GM18502 (cell line): ENCODE results near the gene KIF3B.
"Not testable (repeated sequence)": the region's sequence is repeated elsewhere in the genome, so short reads cannot be mapped to it uniquely, and the experiment has no call there.

Source experiments
- ATAC-seq: cut with Tn5 transposase; IDR thresholded peaks from one replicate; pipeline ENCODE4 v1.9.1; 2021; ENCODE audit warnings: mild to moderate bottlenecking; ENCODE audit not compliant: unreplicated experiment, poor library complexity

Gene KIF3B

DNA sequence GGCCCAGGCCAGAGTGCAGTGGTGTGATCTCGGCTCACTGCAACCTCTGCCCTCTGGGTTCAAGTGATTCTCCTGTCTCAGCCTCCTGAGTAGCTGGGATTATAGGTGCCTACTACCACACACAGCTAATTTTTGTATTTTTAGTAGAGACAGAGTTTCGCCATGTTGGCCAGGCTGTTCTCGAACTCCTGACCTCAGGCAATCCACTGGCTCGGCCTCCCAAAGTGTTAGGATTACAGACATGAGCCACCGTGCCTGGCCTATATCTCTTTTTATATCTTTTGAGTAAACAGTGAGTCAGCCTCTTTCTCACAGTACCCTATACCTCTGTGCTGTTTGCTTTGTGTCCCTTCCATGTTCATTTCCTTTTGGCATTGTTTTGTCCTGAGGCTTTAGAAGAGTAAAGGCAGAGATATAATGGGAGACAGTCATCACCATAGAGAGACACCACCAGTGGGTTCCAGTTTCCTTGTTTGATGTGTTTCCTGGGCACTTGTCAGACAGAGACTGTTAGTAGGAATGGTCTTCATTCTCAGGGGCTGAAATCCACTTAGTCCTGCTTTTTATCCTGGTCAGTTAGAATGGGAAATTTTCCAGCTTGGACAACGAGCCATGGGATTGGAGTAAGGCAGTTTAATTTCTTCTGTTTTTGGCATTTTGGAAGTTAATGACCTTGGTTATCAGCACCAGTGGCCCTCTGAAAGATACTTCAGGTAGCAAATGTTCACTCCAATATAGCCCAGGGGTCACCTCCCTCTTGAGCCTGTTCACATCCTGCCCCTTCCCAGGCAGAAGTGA lies 48.5 kb downstream of the KIF3B start:
- no peak for ATAC-seq

DNA sequence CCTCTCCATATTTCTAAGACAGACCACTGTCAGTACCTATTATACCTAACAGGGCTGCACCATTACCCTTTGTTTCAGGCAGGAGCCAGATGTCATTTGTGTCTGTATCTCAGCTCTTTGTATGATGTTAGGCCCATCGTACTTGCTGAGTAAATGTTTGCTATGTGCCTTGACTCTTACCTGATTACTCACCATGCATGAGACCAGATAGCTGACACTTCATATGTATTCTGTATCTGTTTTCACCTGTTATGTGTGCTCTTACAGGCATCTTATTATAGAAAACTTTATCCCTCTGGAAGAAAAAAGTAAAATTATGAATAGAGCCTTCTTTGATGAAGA lies 49.0 kb downstream of the KIF3B start:
- ATAC-seq, result no peak

DNA sequence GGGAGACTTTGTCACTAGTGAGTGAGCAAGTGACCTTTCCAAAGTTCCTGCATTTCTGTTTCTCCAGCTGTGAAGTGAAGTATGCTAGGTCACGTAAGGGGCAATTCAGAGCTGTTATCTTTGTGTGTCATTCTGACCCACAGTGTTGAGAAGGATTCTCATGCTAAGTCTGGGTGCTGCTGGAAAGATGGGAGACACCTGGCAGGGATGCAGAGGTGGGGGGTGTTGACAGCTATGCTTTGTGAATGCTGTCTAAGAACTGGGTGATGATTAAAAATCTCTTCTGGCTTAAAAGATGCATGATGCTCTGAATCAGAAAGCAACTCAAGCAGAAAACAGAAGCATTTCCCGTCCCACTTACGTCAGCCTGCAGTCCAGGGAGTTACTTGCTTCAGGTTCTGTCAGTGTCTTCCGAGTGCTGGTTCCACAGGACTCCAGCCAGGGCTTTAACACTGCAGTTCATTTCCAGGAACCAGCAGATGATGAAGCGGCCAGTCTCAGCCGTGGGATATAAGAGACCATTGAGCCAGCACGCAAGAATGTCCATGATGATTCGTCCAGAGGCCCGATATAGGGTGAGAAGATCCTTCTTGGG lies 49.7 kb downstream of the KIF3B start:
- no peak for ATAC-seq

DNA sequence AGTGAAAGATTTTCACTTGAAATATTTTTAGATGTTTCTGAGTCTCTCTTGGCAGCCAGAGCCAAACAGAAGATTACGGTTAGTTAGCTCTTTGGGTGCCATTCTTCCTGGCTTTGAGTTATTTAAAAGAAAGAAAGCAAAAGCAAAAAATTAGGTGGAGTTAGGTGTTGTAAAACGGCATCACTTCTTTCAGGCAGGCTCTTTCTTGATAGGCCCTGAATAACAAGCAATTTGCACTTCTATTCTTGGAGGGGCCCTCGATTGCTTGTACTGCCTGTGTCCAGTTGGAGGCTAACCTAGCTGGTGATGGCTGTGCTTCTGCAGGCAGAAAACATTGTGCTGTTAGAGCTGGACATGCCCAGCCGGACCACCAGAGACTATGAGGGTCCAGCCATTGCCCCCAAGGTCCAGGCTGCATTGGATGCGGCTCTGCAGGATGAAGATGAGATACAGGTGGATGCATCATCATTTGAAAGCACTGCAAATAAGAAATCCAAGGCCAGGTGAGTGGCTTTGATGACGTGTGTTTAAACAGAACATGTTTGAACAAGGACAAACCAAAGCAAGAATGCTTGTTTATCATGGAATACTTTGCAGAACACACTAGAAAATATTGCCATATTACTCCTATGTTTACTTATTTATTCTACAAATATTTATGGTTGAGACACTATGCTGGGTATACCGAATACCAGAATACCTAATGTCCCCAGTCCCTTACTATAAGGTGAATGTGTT lies 52.5 kb downstream of the KIF3B start:
- no peak for ATAC-seq

DNA sequence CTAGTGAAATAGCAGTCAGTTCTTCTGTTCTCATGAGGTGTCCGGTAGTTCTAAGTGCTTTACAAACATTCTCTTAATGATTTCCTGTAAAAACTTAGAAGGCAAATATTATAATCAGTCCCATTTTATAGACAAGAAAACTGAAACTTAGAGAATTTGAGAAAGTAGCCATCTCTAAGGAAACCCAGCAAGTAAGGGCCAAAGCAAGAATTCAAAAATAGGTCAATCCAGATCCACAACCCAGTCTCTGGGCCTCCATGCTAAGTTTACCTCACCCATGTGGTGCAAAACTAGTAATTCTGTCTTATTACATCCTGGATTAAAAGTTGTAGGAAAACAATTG lies 53.1 kb downstream of the KIF3B start:
- ATAC-seq, result no peak

DNA sequence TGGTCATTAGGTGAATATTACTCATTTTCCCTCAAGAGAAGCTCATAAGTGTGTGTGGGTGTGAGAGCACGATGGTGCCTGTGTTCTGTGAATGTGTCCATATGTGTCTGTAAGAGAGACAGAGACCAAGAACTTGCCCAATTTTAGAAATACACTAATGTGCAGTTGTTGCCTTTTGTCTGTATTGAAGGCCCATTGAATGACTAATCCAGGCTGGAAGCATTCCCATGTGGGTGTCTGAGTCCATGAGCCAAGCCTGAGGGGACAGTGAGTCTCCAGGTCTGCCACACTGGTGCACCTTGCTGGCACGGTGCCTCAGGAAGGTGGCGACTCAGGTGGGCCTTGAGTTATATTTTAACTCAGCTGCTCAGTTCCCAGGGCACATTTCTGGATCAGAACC lies 55.2 kb downstream of the KIF3B start:
- peak; percentile 11 for ATAC-seq

DNA sequence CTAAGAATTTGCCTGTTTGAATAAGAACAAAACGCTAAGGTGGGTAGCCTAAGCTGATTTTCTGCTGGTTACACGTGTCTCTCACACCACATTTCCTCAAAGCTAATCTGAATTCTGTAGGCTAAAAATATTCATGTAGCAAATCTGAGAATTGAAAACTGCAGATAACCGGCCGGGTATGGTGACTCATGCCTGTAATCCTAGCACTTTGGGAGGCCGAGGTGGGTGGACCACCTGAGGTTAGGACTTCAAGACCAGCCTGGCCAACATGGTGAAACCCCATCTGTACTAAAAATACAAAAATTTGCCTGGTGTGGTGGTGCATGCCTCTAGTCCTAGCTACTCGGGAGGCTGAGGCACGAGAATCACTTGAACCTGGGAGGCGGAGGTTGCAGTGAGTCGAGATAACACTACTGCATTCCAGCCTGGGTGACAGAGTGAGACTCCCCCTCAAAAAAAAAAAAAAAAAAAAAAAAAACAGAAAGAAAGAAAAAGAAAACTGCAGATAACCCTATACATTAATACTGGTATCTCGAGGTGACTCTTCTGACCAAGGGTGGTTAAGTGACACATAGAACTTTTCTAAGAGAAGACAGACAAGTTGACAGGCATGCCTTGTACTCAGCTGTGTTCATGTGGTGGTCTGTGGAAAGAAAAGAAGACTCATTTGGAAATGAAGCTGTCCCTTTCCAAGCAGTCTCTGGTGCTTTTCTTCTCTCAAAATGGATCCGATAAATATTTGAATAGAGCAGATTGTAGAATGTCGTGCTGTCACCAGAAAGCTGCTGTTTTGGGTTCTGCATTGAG lies 55.9 kb downstream of the KIF3B start:
- ATAC-seq, result peak; percentile 72

DNA sequence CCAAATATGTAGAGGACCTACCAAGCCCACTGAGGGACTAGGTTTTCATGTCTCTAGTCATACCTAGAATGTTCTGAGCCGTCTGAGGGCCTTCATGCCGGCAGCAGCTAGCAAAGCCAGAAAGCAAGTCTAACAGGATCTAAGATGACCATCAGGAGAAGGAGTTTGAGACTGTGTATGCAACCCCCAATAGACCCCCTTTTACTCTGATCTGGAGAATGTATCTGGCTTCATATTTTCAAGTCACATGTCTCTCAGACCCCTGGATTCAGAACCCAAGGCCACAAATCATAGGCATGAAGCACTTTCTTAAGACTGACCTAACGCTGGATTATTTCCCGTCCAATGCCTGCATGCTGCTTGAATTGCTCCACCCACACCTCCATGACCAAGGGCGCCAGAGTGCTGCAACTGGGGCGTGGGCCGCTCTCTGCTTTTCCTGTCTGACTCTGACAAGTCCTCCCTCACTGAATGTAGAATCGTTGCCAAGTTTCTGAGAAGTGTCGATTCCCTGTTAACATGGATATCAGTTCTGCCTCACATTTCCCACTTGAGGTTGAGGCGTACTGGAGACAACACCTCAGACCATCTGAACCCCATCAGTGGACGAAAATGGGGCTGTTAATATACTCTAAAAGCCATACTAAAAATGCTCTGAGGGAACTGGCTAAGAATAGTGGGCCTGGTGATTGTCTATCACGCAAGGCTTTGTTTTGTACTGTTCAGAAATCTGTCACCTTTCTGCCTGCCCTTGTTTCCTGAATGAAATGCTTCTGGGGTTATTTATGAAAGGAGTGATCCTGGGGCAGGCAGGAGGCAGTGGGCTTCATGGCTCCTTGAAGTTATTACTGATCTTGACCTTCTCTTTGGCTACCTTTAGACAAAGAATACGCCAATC lies 56.8 kb downstream of the KIF3B start:
- peak; percentile 24 for ATAC-seq

DNA sequence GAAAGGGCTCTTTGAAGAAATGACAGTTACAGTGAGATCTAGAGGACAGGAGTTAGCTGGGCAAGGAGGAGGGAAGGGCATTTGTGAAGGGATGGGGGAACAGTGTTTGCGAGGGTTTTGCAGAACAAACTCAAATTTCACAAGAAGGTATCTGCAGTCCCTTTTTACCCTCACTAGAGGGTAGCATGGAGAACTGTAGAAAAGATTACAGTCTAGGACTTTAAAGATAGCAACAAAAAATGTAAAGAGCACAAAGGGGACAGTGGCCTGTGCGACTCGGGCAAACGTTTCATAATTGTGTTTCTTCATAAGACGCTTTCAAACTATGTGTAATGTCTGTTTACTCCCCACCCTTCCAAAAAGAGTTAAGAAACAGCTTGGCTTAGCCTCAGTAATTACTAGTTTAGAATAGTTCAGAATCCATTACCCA lies 59.5 kb downstream of the KIF3B start:
- ATAC-seq, result no peak

DNA sequence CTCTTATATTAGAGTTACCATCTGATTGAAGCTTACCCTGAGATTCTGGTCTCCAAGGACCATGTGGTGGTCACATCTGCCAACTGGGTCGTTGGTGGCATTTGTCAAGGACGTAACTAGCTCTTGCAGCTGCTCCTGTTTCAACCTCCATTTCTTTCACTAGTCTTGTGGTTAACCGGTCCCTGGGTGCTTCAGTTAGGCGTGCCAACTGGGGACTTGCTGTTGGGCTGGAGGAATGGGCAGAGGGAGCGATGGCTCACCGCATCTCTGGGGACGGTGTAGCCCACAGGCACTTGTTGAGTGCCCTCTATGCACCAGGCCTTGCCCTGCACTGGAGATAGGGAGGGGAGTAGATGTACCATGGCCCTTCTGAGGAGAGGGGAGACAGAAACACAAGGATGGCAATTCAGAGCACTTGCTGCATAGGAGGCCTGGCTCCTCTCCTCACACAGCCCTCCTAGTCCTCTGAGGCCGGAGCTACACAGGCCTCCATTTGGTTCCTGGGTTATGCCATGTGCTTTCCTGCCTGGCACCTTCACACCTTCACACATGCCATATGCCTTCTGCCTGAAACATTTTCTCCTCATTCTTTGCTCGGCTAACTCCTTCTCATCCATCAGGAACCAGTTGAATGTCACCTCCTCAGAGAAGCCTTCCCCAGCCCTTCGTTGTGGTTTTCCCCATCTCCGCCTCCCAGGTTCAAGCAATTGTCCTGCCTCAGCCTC lies 60.6 kb downstream of the KIF3B start:
- no peak for ATAC-seq

DNA sequence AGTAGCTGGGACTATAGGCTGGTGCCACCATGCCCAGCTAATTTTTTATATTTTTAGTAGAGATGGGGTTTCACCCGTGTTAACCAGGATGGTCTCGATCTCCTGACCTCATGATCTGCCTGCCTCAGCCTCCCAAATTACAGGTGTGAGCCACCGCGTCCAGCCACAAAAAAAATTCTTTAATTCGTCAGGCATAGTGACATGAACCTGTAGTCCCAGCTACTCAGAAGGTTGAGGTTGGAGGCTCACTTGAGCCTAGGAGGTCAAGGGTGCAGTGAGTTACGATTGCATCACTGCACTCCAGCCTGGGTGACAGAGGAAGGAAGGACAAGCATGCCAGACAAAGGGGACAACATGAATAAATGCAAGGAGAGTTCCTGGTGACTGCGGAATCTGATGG lies 61.2 kb downstream of the KIF3B start:
- ATAC-seq, result no peak

DNA sequence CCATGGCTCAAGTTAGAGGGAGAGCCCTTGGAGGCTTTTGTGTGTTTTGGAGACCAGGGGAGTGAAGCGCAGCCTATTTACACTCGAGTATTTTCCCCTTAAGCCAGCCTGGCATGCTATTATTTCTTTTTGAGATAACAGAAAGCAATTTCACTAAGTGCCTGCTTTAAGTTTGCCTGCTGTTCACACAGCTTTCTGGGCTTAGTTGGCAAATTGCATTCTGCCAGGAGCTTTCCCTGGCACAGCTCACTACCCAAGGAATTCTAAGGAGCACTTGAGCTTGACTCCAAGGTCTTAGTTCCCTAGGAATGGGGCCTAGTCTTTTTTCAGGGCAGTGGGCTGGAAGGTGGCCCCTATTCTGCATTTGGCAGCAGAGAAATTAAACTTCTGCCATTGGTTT lies 61.7 kb downstream of the KIF3B start:
- no peak for ATAC-seq

DNA sequence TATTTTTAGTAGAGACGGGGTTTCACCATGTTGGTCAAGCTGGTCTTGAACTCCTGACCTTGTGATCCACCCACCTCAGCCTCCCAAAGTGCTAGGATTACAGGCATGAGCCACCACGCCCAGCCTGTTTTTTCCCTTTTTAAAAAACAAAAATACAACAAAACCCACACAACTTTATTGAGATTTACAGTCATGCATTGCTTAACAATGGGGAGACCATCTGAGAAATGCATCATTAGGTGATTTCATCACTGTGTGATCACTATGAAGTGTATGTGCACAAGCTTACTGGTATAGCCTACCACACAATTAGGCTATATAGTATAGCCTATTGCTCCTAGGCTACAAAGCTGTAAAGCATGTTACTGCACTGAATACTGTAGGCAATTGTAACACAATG lies 63.6 kb downstream of the KIF3B start:
- not testable (repeated sequence) for ATAC-seq

DNA sequence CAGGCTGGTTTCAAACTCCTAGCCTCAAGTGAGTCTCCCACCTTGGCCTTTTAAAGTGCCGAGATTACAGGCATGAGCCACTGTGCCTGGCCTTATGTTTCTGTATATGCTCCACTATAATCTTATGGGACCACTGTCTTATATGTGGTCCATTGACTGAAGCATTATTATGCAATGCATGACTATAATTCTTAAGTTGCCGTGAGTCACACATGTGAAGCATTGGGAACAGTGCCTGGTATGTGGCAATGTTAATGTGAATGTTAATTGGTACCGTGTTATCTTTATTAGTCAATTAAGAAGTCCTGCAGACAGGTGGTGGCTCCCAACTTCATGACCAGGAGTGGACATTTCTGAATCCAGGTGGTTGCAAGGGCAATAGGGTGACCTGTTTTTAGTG lies 66.0 kb downstream of the KIF3B start:
- ATAC-seq, result no peak

DNA sequence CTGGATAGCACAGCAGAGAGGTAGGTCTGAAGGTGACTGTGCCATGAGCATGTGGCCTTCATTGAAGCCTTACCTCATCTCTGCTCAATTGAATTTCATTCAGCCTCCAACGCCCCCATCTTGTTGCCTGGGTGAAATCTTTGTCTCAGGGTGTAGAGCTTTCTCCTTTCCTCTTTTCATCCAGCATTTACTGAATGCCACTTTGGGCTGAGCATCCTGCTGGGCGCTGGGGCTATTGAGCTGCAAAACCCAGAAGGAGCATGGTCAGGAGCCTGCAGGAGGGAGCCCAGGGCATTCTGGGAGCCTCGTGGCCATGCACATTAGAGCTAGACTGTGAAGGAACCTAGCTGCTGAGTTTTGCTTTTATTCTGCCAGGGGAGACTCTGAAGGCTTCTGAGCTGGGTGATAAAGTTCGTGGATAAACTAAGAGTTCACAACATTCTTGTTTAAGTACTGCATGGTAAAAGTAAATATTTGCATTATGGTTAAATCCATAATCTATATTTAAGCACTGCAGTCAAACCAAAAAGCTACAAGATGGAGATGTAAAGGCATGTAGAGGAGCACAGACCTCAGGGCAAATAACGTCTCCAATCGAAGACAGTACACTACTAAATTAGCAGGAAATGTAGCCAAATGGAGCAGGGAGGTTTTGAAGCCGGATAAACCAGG lies 67.5 kb downstream of the KIF3B start:
- no peak for ATAC-seq

DNA sequence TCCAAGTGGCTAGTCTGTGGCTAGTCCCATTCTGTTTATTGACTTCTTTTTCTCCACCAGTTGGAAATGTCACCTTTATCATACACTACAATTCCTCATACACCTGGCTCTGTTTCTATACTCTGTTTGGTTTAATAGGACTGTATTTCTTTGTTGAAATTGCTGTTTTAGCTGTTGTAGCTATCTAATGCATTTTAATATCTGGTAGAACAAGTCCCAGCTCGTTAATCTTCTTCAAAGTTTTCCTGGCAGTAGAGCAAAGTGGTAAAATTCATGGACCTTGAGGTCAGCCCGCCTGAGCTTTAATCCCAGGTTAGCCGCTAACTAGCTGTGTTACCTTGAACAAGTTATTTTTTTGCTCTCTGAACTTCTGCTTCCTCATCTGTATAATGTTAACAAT lies 70.8 kb downstream of the KIF3B start:
- no peak for ATAC-seq

DNA sequence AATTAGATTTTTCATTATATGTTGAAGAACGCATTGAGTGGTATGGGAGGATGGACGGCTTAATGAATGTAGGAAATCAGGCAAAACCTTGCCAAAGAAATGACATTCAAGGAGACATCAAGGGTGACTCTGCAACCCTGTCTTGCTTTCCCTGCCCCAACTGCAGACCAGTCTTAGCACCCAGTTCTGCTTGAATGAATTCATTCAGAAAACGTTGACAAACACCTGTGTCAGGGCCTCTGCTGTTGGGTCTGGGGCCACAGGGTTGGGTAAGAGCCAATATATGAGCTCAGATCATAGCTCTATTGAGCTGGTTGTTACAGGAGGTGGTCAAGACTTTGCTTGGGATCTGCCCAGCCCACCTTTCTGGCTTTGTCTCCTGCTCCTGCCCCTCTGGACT lies 73.0 kb downstream of the KIF3B start:
- ATAC-seq, result no peak

DNA sequence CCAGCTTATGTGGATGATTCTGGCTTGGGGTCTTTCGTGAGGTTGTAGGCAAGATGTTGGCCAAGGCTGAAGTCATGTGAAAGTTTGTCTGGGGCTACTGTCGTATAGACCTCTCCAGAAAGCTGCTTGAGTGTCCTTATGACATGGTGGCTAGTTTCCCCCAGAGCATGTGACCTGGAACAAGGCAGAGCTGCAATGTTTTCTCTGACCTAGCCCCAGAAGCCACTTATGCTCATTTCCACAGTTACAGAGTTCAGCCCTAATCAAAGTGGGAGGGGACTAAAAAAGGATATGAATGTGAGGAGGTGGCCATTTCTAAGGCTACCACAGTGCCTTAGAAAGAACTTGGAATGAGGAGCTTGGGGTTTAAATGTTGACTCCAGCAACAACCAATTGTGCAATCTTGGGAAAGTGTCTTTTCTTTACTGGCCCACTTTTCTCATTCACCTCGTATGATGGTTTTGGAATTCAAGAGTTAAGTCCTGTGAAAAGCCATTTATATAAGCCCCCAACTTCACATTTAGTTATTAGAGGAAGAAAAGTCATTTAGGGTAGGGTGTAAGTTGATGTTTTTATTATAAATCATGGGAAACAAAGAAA lies 74.8 kb downstream of the KIF3B start:
- no peak for ATAC-seq
